Measurements from ENCODE around the gene OR6S1. TPM values are rescaled to one million over a fixed set of nuclear protein-coding genes. Genes with fewer than 3 reads are reported as not detected.
A peak's percentile ranks its signal among the peaks of the same experiment; 100 is the strongest.

OR6S1 gene
- total RNA-seq, 1 experiment from 2014 or later: not detected

DNA sequence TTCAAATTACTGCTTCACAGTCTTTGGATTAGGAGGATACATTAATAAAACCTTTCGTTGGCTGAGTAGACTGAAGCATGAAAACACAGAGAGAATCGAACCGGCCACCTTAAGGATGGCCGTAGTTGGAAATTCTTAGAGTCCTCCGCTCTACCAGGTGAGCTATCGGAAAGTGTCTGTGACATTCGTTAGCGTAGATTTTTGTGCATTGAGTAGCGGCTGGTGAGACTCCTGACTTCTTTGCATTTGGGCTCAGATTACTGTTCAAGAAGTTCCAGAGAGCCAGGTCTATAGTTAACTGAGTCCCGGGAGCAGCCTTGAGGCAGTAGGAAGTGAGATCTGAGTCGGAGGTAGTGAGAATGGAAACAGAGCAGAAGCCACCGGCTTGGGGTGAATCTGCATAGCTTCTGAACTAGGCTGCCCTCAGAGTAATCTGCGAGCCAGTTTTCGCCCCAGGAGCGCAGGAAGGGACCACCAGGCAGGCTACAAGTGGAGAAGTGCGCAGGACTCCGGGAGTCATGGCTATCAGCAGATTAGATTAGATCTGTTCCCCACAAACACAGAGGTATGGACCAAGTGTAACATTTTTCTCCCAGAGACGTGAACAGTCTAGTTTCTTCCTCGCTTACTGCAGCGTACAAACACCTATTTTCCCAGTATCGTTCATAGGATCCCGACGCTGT, 11.0 kb downstream of the OR6S1 start:
- ChIA-PET POLR2A (interaction anchor here (0.8 to 1.1 kb wide), 2 partner anchors 54 to 287 kb away, joined by 3 to 6 read pairs; partner anchors contain the start of genes PARP2 and RNASE4), CTCF (interaction anchor here (0.6 to 3.1 kb wide), 7 partner anchors 17 to 340 kb away, joined by 3 to 30 read pairs (median 6); no protein-coding TSS in a partner anchor)
- TF ChIP-seq, protein P1, sequence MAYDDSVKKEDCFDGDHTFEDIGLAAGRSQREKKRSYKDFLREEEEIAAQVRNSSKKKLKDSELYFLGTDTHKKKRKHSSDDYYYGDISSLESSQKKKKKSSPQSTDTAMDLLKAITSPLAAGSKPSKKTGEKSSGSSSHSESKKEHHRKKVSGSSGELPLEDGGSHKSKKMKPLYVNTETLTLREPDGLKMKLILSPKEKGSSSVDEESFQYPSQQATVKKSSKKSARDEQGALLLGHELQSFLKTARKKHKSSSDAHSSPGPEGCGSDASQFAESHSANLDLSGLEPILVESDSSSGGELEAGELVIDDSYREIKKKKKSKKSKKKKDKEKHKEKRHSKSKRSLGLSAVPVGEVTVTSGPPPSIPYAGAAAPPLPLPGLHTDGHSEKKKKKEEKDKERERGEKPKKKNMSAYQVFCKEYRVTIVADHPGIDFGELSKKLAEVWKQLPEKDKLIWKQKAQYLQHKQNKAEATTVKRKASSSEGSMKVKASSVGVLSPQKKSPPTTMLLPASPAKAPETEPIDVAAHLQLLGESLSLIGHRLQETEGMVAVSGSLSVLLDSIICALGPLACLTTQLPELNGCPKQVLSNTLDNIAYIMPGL (CRISPR knock-in tag; IDR thresholded peaks at IDR 0.05): peak; percentile 49; the same call in 1 of the 2 replicates
- TF ChIP-seq FOXP1 (CRISPR knock-in tag; IDR thresholded peaks at IDR 0.05; ENCODE audit: borderline replicate concordance): no peak
- H3K4me1 Mint-ChIP-seq: peaks cover 24% of the 10 kb centered on the region
- ATAC-seq (peak; percentile 12), DNase-seq (ENCODE audit: low spot score) (peak; percentile 72)
- H3K4me3 Mint-ChIP-seq: peak overlapping the region; percentile 93
- H3K27me3 Mint-ChIP-seq (ENCODE audit: low read depth): peaks cover 65% of the 10 kb centered on the region
- H3K36me3 Mint-ChIP-seq: no peaks in the 10 kb centered on the region
- peak overlapping the region; percentile 79 for H3K27ac Mint-ChIP-seq
- 0 out of 2 replicates have a peak, but pooled peaks cover 4% of the 10 kb centered on the region for H3K9me3 Mint-ChIP-seq

DNA sequence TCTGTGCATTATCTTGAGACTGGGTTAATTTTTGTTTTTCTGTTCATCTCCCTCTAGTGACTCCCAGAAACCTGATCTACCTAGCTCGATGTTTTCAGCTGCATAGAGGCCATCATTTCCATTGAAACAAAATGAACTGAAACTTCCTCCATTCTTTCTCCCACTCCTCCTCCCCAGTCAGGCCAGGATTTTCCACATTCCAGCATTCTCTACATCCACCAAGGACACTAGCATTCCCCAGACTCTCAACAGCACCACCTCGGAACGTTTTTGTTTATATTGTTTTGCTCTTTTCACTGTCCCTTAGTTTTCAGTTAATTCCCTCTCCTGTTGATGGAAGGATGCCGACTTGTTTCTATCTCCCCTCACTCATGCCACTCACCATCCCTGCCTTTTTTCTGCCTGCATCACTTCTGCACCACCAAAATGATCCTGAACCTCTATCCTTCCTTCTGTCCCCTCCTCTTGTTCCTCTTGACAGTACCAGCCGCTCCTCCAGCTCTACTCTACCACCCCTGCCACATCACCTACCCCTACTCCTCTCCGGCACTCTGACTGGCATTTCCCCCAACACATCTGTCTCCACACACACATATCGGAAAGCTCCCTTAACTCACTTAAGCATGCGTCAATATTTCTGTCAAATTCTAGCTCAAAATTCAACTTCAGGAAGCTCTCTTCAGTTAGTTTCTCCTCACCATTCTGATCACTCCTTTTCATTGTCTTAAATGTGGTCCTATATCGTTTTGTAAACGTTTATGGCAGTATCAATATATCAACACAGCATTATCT, 13.2 kb downstream of the OR6S1 start:
- Mint-ChIP-seq H3K36me3 (no peaks in the 10 kb centered on the region), H3K9me3 (no peaks in the 10 kb centered on the region), H3K4me3 (peak overlapping the region; percentile 93), H3K27me3 (ENCODE audit: low read depth) (peaks cover 57% of the 10 kb centered on the region), H3K4me1 (peaks cover 31% of the 10 kb centered on the region), H3K27ac (no peak overlapping the region; the same call in 1 of the 2 replicates)
- no peak for ATAC-seq
- ChIA-PET POLR2A (interaction anchor here (0.7 kb wide), 1 partner anchor 29 kb away, joined by 3 read pairs; no protein-coding TSS in a partner anchor), CTCF (interaction anchor here (0.8 to 1.6 kb wide), 6 partner anchors 15 to 343 kb away, joined by 3 to 6 read pairs (median 4); no protein-coding TSS in a partner anchor)
- TF ChIP-seq RORB (CRISPR knock-in tag; IDR thresholded peaks at IDR 0.05) (no peak), FOXK1 (CRISPR knock-in tag; IDR thresholded peaks at IDR 0.05) (no peak), KAT7 (CRISPR knock-in tag; IDR thresholded peaks at IDR 0.05; ENCODE audit: borderline replicate concordance) (no peak)
- TF ChIP-seq, protein P2, sequence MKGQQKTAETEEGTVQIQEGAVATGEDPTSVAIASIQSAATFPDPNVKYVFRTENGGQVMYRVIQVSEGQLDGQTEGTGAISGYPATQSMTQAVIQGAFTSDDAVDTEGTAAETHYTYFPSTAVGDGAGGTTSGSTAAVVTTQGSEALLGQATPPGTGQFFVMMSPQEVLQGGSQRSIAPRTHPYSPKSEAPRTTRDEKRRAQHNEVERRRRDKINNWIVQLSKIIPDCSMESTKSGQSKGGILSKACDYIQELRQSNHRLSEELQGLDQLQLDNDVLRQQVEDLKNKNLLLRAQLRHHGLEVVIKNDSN (CRISPR knock-in tag; IDR thresholded peaks at IDR 0.05): no peak
- TF ChIP-seq, protein P3, sequence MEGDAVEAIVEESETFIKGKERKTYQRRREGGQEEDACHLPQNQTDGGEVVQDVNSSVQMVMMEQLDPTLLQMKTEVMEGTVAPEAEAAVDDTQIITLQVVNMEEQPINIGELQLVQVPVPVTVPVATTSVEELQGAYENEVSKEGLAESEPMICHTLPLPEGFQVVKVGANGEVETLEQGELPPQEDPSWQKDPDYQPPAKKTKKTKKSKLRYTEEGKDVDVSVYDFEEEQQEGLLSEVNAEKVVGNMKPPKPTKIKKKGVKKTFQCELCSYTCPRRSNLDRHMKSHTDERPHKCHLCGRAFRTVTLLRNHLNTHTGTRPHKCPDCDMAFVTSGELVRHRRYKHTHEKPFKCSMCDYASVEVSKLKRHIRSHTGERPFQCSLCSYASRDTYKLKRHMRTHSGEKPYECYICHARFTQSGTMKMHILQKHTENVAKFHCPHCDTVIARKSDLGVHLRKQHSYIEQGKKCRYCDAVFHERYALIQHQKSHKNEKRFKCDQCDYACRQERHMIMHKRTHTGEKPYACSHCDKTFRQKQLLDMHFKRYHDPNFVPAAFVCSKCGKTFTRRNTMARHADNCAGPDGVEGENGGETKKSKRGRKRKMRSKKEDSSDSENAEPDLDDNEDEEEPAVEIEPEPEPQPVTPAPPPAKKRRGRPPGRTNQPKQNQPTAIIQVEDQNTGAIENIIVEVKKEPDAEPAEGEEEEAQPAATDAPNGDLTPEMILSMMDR (IDR thresholded peaks at IDR 0.05): no peak
- DNase-seq (ENCODE audit: low spot score): no peak

DNA sequence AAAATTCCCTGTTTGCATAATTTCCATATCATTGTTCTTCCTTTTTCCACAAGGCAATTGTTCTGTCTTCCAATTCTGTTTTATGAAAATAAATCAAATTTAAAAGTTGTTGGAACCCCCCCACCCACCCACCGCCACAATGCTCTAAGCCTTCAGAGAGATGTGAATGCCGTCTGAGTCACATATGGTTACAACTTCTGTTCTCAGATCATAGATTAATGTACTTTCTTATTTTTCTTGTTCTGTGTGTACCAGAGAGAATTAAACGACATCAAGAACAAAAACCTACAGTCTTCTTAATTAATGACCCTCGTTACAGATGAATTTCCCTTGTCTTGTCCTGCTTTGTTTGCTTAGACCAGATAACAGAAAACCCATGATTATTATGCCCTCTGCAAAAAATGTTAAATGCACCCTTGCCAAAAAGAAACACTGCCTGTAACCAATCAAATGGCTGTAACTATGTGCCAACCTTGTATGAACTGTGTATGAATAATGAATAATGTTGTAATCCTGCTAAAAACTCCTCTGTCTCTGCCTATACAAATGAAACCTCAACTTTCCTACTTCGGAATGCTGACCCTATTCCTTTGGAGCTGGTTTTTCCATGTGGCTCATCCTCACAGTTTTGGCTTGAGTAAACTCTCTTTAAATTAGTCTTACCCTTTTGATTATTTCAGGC, 14.0 kb downstream of the OR6S1 start:
- POLR2A ChIA-PET: interaction anchor here (0.7 kb wide), 1 partner anchor 30 kb away, joined by 3 read pairs; no protein-coding TSS in a partner anchor
- peaks cover 57% of the 10 kb centered on the region for H3K27me3 Mint-ChIP-seq (ENCODE audit: low read depth)
- DNase-seq (ENCODE audit: low spot score) (no peak), ATAC-seq (no peak)
- H3K9me3 Mint-ChIP-seq: no peaks in the 10 kb centered on the region
- no peak overlapping the region for H3K27ac Mint-ChIP-seq
- TF ChIP-seq NR3C1 (CRISPR knock-in tag; conservative IDR thresholded peaks at IDR 0.05; ENCODE audit: low read depth): no peak
- TF ChIP-seq, protein P2 (CRISPR knock-in tag; IDR thresholded peaks at IDR 0.05): no peak
- TF ChIP-seq, protein P4, sequence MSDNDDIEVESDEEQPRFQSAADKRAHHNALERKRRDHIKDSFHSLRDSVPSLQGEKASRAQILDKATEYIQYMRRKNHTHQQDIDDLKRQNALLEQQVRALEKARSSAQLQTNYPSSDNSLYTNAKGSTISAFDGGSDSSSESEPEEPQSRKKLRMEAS (CRISPR knock-in tag; IDR thresholded peaks at IDR 0.05): no peak
- TF ChIP-seq, protein P5, sequence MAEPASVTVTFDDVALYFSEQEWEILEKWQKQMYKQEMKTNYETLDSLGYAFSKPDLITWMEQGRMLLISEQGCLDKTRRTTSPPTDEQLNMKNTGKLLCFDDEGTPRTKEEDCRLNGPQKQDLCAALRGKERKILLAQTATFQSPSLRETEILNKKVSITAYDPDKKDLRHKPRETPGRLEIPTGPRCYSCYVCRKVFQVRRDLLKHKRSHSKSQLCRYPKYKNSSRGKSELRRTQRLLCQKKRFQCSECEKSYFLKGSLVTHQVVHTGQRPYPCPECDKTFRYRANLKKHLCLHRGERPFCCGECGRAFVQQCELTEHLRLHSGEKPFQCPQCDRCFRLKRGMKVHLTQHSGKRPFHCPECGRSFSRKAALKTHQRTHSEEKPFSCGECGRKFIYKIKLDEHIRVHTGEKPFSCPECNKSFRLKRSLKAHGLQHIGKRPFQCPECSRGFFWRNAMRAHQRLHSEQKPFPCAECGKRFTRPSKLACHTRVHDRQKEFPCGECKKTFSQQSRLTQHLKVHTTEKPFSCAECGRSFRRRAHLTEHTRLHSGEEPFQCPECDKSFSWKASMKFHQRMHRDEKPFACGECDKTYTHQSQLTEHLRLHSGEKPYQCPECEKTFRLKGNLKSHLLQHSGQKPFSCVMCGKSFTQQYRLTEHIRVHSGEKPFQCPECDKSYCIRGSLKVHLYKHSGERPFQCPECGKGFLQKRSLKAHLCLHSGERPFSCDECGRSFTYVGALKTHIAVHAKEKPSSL (CRISPR knock-in tag; conservative IDR thresholded peaks at IDR 0.05): no peak
- TF ChIP-seq, protein P6, sequence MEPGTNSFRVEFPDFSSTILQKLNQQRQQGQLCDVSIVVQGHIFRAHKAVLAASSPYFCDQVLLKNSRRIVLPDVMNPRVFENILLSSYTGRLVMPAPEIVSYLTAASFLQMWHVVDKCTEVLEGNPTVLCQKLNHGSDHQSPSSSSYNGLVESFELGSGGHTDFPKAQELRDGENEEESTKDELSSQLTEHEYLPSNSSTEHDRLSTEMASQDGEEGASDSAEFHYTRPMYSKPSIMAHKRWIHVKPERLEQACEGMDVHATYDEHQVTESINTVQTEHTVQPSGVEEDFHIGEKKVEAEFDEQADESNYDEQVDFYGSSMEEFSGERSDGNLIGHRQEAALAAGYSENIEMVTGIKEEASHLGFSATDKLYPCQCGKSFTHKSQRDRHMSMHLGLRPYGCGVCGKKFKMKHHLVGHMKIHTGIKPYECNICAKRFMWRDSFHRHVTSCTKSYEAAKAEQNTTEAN (CRISPR knock-in tag; IDR thresholded peaks at IDR 0.05): no peak
- TF ChIP-seq TP53 (CRISPR knock-in tag; IDR thresholded peaks at IDR 0.05): no peak
- peaks cover 38% of the 10 kb centered on the region for H3K4me1 Mint-ChIP-seq
- CTCF ChIA-PET: interaction anchor here (0.7 to 1.6 kb wide), 8 partner anchors 14 to 344 kb away, joined by 3 to 6 read pairs (median 4); no protein-coding TSS in a partner anchor
- H3K4me3 Mint-ChIP-seq: peak overlapping the region; percentile 93
- H3K36me3 Mint-ChIP-seq: no peaks in the 10 kb centered on the region
